CD4-positive, alpha-beta T cell treated with Interleukin-21 for 1 hour (primary cell): Measurements from ENCODE around the gene FIS1.

Experiments used
- DNase-seq: peaks from one replicate; pipeline ENCODE4 v3.0.0-alpha.2; 2020

Gene FIS1

DNA sequence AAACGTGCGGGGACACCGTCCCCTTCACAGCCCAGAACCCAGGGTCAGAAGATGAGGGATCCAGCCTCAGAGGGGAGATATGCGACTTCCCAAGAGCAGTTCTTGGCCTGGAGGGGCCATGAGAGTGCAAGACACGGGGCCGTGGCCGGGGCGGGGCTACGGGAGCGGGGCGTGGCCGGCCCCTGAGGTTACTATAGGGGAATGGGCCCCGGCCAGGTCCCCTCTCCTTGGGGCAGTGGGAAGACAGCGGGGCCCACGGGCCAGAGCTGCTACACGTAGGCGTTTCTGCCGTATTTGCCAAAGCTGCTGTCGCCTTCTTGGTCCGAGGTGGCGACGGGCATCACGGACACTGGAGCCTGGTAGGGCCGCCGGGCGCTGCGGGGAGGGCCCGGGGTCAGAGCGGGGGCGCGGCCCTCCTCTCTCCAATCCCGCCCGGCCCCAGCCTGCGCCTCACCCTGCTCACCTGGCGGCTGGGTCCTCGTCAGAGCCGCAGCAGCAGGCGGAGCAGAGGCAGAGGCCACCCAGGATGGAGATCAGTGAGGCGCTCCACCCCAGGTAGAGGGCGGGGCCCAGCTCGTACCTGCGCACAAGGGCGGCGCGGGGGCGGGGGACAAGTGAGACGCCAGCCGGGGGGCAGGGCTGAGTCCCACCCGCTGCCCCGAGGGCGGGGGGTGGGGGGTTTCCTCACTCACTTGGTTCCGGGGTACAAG is 12.6 kb downstream of the FIS1 start:
- DNase-seq = no peak

DNA sequence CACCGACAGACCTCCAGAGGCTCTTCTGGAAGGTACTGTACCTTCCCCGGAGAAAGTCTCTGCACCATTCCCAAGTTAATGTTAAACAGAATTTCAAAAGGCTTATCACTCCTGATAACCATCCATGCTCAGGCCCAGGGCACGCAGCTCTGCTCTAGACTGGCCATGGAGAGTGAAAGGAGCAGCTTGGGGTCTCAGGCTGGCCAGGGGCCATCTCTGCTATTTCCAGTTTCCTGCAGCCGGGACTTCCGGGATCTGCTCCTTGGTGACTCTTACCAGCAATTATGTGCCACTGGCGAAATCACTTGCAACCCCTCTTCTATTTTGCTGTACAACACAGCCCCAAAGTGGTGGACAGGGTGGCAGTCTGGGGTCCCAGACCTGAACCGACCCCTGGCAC is 13.2 kb downstream of the FIS1 start:
- DNase-seq = no peak

DNA sequence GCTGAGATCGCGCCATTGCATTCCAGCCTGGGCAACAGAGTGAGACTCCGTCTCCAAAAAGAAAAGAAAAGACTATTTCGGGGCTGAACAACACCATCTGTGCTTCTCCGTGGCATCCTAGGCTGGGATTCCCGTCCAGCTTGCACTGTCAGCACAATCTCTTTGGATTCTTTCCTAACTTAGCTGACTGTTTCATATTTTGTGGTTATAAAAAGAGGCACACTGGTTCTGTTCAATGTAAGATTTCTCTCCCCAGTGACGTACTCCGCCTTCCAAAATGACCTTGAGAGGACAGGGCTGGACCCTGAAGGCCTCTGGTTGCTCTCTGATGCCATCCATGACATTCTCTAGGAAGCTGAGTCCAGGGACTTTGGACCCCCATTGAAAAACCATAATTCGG is 18.2 kb downstream of the FIS1 start:
- DNase-seq = no peak

DNA sequence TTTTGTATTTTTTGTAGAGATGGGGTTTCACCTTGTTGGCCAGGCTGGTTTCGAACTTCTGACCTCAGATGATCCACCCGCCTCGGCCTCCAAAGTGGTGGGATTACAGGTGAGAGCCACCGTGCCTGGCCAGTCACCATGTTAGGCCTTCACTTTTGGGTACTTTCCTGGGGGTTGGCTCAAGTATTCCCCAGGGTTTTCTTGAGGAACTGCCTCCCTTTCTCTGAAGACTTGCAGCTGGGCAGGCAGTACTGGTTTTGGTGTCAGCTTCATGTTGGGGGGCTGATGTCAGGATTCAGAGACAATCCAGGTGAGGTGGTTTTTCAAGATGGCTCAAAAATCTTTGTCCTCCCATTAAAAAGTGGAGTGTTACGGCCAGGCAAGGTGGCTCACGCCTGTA is 19.2 kb downstream of the FIS1 start:
- DNase-seq = no peak

DNA sequence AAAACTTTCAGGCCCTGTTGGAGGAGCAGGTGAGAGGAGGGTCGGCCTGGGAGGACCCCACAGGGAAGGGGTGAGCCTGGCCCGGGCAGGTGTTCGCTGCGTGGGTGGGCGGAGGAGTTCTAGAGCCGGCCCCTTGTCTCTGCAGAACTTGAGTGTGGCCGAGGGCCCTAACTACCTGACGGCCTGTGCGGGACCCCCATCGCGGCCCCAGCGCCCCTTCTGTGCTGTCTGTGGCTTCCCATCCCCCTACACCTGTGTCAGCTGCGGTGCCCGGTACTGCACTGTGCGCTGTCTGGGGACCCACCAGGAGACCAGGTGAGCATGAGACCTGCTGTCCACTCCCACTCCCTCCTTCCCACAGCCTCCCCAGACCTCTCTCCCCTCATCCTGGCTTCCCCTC is 21.4 kb downstream of the FIS1 start:
- no peak for DNase-seq

DNA sequence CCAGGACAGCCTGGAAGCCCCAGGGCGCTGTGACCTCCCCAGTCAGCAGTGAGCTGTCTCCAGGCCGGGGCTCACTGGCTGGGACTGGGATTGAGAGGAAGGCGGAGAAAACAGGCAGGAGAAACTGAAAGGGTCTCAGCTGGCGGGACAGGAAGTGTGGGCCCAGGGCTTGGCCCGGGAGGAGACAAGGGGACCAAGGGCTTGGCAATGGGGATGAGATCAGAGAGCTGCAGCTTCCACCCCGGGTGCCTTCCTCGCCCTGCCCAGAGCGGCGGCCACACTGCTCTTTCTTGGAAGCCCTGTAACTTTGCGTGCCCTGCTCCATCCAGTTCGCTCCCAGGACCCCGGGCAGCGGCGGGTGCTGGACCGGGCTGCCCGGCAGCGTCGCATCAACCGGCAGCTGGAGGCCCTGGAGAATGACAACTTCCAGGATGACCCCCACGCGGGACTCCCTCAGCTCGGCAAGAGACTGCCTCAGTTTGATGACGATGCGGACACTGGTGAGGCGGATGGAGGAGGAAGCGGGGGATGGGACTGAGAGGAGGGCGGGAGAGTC is 22.5 kb downstream of the FIS1 start:
- no peak for DNase-seq

DNA sequence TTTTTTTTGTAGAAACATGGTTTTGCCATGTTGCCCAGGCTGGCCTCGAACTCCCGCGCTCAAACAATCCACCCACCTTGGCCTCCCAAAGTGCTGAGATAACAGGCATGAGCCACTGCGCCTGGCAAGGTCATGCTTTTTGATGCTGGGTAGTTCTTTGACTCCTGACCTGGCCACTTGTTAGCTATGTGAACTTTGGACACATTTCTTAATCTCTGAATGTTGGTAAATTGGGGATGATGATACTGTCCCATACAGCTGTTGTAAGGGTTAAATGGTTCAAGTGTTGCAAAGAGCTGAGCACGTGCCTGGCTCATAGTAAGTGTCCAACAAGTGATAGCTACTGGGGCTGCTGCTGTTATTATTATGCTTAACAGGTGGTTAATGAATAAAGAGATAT is 24.6 kb downstream of the FIS1 start:
- no peak for DNase-seq

DNA sequence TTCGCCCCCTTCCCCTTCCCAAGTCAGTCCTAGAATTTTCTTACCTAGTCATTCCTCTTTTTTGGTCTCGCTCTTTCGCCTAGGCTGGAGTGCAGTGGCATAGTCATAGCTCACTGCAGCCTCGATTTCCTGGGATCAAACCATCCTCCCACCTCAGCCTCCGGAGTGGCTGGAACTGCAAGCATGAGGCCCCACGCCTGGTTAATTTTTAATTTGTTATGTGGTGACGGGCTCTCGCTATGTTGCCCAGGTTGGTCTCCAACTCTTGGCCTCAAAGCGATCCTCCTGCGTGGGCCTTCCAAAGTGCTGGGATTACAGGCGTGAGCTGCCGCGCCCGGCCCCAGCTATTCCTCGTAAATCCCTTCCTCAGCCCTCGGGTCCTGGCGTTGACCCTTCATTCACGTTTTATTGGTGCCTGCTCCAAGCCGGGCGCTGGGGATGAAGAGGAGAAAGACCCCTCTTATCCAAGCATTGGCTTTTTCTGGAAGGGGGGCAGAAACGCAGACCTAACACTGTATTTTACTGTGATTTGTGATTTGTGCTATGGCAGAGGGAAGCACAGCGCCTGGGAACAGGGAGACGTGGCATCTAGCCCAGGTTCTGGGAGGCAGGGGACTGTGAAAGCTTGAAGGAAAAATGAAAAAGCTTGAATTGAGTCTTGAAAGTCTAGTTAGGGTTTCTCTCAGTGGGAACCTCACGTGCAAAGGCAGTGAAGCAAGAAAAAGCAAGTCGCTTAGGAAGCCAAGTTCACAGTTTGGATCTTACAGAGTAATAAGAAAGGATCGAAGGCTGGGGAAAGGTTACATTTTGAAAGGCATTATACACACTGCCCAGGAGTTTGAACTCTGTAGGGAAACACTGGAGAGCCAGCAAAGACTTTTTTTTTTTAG is 26.4 kb downstream of the FIS1 start:
- no peak for DNase-seq

DNA sequence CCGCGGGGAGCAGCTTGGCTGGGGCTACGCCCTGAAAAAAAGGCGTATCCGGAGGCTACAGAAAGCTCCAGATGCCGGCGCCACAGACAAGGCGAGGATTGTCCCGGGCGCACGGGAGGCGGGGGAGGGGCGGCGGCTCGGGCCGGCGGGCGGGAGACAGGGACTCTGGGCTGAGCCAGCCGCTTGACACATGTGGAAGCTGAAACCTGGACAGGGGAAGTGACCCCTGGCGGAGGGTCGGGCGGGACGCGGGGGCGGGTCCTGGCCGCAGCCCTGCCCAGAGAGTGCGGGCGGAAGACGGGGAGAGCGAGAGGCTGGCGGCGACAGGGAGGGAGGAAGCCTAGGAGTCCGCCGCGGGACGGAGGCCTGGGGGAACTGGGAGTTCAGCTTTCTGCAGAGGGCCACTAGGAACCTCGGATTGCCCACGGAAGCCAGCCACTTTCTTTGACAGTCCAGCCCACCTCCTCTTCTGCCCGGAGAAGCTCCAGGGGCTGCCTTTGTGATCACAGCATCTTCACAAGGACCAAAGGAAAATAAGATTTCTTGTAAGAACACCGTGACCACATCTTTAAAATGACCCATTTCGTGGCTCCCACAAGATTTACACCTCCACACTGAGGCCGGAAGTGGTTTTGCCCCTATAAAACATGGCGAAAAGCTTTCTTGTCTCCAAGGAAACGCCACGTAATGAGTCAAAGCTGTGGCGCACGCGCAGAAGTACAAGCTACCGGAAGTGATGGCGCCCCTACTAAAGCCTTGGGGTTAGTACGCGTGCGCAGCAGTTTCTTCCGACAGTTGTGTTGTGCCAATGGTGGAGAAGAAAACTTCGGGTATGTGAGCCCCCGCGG is 27.3 kb downstream of the FIS1 start, which contains the start of the genes PLOD3 and ZNHIT1:
PLOD3 (minus strand) TSS at position 194 of the 848 bp plus-strand sequence. CDS start 307 bp downstream, outside the sequence.
ZNHIT1 (plus strand) TSS at position 778 of the 848 bp plus-strand sequence; CDS start at position 809, 31 bp downstream.
- peak; percentile 98 for DNase-seq

DNA sequence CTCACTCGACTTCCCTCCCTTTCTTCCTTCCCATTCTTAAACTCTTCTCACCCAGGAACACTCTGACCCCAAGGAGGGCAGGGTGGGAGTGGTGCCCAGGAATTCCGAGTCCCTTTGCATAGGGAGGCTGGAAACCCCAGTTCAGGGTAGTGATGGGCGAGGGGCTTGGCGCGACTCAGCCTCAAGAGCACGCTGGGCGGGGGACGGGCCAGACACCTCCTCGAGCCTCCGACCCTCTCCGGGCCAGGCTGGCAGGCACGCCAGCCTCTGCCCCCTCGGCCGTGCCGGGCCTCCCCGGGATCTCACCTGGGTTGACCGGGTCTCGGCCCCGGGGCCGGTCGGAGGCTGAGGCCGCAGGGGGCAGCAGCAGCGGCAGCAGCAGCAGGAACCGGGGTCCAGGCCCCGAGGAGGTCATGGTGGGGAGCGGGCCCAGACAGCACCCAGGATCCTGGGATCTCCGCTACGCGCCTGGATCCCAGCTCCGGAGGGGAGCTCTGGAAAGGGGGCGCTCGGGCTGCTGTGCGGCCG is 28.0 kb downstream of the FIS1 start:
- no peak for DNase-seq

DNA sequence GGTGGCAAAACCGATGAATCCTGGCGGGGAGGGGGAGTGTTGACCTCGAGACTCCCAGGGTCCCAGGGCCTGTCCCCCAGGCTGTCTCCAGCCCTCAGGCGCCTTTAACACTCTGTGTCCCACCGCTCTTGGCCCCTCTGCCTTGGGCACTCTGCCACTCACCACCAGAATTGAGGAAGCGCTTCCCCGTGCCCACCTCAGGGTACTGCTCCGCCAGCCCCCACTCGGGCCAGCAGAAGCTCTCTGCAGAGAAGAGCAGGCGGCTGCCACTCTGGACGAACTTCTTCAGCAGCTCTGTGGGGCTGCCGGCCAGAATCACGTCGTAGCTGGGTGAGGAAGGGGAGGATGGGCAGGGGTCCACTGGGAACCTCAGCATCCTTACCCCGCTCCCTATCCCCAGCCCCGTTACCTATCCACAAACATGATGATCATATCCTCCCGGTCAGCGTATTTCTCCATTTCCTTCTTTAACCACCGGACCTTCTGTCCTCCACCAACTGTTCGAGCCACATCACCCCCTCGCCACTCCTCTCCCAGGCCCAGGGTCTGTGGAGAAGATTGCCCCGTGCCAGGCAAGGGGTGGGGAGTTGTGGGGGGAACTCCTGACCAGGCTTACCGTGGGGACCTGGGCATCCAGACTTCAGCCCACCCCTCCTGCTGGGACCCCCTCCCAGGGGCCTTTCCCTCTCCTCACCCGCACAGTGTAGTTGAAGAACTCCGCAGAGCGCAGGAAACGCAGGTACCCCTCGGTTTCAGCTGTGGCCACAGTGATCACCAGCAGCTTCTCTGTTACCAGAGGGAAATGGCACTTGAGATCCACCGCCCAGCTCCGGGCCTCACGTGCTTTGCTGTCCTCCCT is 28.7 kb downstream of the FIS1 start:
- DNase-seq = no peak

DNA sequence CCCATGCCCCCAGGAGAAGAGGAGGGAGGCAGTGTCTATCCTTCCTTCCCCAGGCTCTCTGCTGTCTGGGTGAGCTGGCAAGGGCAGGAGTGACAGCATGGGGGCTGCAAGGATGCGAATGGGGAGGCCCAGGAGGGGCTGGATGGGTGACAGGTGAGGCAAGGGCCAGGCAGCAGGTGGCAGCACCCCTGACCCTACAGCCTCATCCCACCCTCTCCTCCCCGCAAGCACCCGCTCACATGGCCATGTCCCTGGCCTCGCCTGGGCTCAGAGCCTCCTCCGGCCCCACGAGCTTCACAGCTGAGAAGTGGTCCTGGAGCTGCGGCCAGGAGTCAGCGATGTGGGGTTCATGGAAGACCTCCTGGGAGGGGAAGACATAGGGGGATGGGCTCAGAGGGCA is 32.9 kb downstream of the FIS1 start:
- DNase-seq = no peak

DNA sequence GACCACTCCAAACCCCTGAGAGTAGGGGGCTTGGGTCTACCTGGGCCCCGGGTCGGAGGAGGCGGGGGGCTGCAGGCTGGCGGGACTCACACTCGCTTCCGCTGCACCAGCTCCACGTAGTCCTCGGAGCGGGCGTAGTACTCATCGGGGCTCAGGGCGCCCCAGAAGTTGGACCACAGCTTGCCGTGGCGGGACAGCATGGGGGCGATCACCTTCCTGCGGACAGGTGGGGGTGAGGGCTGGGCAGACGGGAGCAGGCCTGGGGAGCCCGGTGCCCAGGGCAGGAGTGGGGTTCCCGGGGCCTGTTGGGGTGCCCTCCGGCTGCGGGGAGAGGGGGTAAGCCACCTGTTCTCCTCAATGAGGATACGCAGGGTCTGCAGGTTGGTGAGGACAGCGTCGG is 33.4 kb downstream of the FIS1 start:
- DNase-seq = no peak

DNA sequence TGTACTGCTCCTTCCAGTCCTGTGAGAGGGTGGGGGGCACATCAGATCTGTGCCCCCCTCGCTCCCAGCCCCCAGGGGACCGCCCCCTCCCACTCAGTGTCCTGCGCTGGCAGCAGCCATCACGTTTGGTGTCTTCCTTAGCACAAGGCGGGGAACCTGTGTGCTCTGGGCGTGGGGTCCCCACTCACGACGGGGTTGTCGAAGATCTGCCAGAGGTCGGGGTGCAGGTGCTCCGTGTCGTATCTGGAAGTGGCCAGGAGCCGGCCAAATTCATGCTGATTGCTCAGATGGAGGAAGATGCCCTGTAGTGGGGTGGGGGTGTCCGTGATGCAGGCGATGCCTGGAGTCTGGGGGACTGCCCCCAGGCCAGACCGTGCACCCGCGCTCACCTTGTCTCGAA is 34.7 kb downstream of the FIS1 start:
- no peak for DNase-seq

DNA sequence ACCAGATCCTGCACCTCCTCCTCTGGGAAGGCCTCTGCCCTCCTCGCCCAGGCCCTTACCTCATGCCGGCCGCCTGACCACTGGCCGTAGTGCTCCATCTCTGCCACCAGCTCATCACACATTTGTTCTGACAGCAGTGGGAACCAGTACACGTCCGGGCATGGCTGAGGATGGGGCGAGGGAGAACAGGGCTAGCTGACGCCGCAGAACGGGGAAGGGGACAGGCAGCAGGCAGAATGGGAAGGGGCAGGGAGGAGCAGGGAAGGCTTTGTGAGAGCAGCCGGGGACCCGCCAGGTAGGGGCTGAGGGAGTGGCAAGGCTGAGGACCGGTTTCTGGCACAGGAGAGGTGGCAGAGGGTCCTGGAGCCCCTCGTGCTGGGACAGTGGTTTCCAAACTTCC is 36.1 kb downstream of the FIS1 start:
- DNase-seq = no peak

DNA sequence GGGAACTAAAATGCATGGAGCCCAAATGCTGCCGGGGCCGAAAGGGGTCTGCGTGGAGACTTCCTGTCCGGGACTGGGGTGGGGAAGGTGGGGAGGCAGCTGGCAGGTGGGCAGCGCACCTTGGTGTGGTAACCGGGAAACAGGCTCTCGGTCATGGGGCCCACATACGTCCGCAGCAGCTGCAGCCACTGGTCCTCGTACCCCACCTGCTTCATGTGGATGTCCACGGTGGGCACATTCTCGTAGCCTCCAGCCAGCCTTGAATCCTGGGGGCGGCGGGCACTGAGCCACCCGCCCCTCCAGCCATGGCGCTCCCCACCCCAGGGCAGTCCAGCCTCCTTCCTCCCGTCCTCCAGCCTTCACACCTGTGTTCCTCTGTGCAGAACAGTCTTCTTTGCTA is 37.4 kb downstream of the FIS1 start:
- no peak for DNase-seq

DNA sequence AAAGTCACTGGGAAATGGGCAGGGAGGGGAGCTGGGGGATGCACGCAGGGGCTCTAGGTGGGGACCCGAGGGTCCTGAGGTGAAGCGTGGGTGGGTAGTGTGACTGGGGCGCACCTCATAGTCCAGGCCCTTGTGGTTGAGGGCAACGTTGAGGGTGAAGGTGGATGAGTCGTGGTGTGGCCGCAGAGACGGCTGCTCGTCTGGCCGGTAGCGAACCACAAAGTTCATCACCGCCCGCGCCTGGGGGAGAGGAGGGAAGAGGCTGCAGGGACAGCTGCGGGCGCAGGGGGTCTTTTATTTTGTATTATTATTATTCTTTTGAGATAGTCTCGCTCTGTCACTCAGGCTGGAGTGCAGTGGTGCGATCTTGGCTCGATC is 38.2 kb downstream of the FIS1 start:
- DNase-seq = no peak

DNA sequence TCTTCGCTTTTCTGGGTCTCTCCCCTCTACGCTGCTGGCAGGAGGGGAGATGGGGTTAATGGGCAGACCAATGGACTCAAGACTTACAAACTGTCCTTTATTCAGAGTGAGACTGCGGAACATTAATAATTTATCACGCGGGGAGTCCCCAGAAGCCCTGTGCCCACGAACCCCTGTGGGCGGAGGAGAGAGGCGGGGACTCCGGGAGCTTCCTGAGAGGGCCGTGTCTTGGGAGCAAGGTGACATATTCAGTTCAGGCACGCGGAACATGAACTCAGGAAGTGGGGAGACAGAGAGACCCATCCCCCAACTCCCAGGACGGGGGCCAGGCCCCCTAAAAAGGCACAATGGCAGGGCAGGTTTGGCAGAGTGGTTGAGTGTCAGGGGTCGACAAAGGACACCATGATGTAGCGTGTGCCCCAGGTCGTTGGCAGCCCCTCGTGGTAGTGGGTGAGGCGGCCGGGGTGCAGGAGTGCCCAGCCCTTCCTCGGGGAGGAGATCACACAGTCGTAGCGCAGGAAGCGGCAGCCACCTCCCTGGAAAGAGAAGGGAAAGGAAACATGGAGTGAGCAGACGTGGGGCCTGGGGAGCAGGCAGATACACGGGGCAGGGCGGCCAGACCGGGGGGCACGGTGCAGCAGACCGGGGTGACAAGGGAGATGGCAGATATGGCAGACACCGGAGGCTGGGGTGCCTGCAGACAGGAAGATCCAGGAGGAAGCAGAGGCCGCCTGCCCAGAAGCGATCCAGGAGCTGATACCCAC is 38.8 kb downstream of the FIS1 start:
- DNase-seq = no peak

DNA sequence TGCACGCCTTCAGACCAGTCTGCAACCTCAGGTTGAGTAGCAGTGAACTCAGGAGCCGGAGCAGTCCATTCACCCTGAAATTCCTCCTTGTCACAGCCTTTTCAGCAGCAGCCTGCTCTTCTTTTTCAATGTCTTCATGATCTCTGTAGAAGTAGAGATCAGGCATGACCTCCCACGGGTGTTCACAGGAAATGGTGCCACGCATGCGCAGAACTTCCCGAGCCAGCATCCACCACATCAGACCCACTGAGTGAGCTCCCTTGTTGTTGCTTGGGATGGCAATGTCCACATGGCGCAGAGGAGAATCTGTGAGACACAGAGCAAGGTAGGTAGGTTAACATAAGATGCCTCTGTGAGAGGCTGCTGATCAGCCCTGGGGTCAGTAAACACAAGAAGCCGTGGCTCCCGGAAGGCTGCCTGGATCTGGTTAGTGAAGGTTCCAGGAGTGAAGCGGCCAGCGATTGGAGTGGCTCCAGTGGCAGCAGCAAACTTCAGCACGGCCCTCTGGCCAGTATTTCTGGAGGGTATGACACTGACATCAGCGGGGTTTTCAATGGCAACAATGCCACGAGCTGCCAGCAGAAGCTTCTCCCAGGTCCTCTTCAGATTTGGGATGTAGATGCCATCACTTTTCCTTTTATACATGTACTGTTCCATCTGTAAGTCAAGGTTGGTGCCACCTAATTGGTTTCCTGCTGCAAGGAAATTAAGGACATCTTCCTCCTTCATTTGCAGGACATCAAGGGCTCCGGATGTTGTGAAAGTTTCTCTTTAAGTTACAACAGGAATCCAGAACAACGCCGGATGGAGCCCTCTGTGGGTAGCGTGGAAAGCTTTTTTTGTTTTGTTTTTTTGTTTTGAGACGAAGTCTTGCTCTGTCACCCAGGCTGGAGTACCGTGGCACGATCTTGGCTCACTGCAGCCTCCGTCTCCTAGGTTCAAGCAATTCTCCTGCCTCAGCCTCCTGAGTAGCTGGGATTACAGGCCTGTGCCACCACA is 40.8 kb downstream of the FIS1 start:
- DNase-seq = peak; percentile 50

DNA sequence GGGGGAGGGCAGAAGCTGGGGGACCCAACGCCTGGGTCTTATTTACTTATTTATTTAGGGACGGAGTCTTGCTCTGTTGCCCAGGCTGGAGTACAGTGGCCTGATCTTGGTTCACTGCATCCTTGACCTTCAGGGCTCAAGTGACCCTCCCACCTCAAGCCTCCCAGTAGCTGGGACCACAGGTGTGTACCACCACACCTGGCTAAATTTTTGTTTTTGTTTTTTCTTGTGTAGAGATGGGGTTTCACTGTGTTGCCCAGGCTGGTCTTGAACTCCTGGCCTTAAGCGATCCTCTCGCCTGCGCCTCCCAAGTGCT is 42.3 kb downstream of the FIS1 start:
- no peak for DNase-seq
